Mesothelial cell of epicardium (in vitro differentiated cells): ENCODE data around the gene NRIP3. TPM values are rescaled to one million over a fixed set of nuclear protein-coding genes. Genes with fewer than 3 reads are reported as not detected.
"Not testable (repeated sequence)": the region's sequence is repeated elsewhere in the genome, so short reads cannot be mapped to it uniquely, and the experiment has no call there.

Experiments
- DNase-seq, 2 experiments: peaks; one replicate each; pipeline ENCODE4 v3.0.0; 2021; ENCODE audit warnings: low spot score in 2 of 2; ENCODE audit not compliant: unreplicated experiment in 2 of 2
- H3K27ac Mint-ChIP-seq: 2 replicates; pipeline ENCODE4 v1.8.0; 2021; ENCODE audit warnings: mixed read lengths
- H3K27me3 Mint-ChIP-seq: 2 replicates; pipeline ENCODE4 v1.8.0; 2021; ENCODE audit warnings: low read depth, mixed read lengths
- H3K36me3 Mint-ChIP-seq: 2 replicates; pipeline ENCODE4 v1.8.0; 2021; ENCODE audit warnings: mixed read lengths
- H3K4me1 Mint-ChIP-seq: 2 replicates; pipeline ENCODE4 v1.8.0; 2021; ENCODE audit warnings: mixed read lengths
- H3K4me3 Mint-ChIP-seq: 2 replicates; pipeline ENCODE4 v1.8.0; 2021; ENCODE audit warnings: mild to moderate bottlenecking, moderate library complexity, mixed read lengths
- H3K9me3 Mint-ChIP-seq: 2 replicates; pipeline ENCODE4 v1.8.0; 2021; ENCODE audit warnings: mixed read lengths
- total RNA-seq: library from RNA; stranded (reverse); gene quantifications from 3 replicates; pipeline ENCODE4 v1.2.1, GENCODE V29; 2021
- TF ChIP-seq, protein P1 (sequence below): fragments of 200-600 bp; sonication (generic); IDR thresholded peaks from one replicate; pipeline ENCODE4 v1.5.0; 2021; ENCODE audit warnings: antibody characterized with exemption; ENCODE audit not compliant: unreplicated experiment

The NRIP3 gene
- total RNA-seq, 1 donor from 2014 or later, result 1.5 TPM

DNA sequence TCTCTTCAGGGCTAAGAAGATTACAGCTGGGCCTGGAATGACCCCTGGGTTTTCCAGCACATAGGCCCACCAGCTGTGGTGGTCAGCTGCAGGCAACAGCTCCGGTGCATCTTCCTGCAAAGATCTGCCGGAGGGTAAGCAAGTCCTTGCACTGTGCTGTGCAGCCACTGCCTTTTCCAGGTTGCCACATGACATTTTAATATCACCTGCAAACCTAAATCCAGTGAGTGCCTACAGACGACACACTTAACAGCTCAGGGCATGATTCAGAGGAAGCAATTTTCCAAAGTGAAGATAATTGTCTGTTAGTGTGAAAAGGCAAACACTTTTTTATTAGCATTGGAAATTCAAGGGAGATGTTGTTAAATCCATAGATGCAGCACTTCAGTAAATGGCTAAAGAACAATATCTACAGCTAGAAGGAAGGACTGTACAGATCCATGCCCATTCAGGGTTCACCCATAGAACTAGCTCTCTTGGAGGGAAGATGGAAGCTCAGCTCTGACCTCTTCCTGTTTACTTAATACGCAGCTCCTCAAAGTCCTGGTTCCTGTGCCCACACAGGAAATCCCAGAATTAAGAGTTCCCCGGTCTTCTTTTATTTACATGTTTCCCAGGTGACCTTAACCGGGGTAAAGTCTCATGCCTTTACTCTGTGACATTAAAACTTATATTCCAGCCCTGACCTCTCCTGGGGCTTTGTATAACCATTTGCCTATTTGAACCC, 13.3 kb upstream of the NRIP3 start:
- H3K27ac Mint-ChIP-seq, result no peak overlapping the region
- no peaks in the 10 kb centered on the region for H3K4me1 Mint-ChIP-seq
- TF ChIP-seq, protein P1, sequence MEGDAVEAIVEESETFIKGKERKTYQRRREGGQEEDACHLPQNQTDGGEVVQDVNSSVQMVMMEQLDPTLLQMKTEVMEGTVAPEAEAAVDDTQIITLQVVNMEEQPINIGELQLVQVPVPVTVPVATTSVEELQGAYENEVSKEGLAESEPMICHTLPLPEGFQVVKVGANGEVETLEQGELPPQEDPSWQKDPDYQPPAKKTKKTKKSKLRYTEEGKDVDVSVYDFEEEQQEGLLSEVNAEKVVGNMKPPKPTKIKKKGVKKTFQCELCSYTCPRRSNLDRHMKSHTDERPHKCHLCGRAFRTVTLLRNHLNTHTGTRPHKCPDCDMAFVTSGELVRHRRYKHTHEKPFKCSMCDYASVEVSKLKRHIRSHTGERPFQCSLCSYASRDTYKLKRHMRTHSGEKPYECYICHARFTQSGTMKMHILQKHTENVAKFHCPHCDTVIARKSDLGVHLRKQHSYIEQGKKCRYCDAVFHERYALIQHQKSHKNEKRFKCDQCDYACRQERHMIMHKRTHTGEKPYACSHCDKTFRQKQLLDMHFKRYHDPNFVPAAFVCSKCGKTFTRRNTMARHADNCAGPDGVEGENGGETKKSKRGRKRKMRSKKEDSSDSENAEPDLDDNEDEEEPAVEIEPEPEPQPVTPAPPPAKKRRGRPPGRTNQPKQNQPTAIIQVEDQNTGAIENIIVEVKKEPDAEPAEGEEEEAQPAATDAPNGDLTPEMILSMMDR, result no peak
- H3K27me3 Mint-ChIP-seq, result peaks cover 5% of the 10 kb centered on the region
- no peak for DNase-seq
- peaks cover 8% of the 10 kb centered on the region for H3K9me3 Mint-ChIP-seq
- H3K36me3 Mint-ChIP-seq, result no peaks in the 10 kb centered on the region
- no peak overlapping the region for H3K4me3 Mint-ChIP-seq

DNA sequence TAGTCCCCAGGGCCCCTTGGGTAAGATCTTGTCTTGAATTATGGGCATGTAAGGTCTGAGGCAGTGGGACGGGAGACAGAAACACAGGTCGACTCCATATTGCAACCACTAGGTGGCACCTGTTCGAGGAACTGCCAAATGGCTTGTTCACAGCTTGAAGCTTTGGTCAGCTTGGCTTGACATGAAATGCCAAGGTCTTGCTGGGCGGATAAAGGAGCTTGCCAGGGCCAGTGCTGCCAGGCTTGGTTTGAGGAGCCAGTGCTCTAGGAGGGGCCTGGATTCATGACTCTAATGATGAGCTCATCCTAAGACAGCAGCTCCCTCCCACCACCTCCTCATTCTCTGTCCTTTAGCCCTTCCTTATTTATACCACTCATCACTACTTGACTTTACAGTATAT, 11.9 kb upstream of the NRIP3 start:
- DNase-seq, result peak in 1 of 2 experiments; percentile 51
- H3K36me3 Mint-ChIP-seq, result peaks cover under 1% of the 10 kb centered on the region
- H3K4me3 Mint-ChIP-seq, result no peak overlapping the region
- H3K4me1 Mint-ChIP-seq, result no peaks in the 10 kb centered on the region
- peaks cover 20% of the 10 kb centered on the region for H3K9me3 Mint-ChIP-seq
- peaks cover 7% of the 10 kb centered on the region for H3K27me3 Mint-ChIP-seq
- TF ChIP-seq, protein P1, result peak; percentile 88
- no peak overlapping the region for H3K27ac Mint-ChIP-seq

DNA sequence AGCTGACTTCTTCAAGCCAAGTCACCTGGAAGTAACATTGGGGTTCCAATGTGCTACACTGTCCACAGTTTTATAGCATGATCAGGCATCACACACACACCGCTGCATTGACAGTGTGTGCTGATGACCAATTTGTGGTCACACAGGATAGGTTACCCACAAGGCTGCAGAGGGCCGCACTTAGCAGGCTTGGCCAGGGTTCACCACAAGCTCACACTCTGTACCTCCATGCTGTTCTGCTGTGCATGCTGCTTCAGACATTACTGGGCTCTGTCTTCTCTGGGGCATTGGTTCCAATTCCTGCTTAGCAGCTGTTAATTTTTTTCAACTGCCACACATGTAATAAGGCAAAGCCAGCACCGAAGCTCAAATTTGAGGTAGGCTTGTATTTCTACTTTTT, 11.0 kb upstream of the NRIP3 start:
- TF ChIP-seq, protein P1, result no peak
- H3K9me3 Mint-ChIP-seq, result peaks cover 27% of the 10 kb centered on the region
- no peak overlapping the region for H3K4me3 Mint-ChIP-seq
- peaks cover 2% of the 10 kb centered on the region for H3K36me3 Mint-ChIP-seq
- no peak for DNase-seq
- H3K4me1 Mint-ChIP-seq, result no peaks in the 10 kb centered on the region
- peaks cover 14% of the 10 kb centered on the region for H3K27me3 Mint-ChIP-seq
- H3K27ac Mint-ChIP-seq, result no peak overlapping the region

DNA sequence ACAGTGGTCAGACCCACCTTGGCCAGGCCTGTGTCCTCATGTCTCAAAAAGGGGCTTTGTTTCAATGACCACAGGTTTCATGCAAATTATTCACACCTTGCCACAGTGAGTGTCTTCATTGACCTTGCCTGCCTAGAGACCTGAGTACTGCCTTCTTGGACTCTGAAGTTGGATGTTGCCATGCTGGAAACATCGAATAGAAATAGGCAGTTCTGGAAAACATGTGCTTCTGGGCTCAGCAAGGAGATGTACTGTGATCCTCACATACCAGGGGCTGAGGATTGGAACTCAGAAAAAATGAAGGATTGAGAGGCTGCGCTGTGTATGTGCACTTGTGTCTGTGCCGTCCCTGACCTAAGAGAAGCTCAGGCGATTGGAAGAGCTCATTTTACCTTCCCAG, 9.6 kb upstream of the NRIP3 start:
- Mint-ChIP-seq H3K27ac (no peak overlapping the region), H3K36me3 (peaks cover 2% of the 10 kb centered on the region), H3K4me3 (no peak overlapping the region), H3K27me3 (peaks cover 22% of the 10 kb centered on the region), H3K9me3 (peaks cover 27% of the 10 kb centered on the region), H3K4me1 (no peaks in the 10 kb centered on the region)
- TF ChIP-seq, protein P1, result no peak
- no peak for DNase-seq

DNA sequence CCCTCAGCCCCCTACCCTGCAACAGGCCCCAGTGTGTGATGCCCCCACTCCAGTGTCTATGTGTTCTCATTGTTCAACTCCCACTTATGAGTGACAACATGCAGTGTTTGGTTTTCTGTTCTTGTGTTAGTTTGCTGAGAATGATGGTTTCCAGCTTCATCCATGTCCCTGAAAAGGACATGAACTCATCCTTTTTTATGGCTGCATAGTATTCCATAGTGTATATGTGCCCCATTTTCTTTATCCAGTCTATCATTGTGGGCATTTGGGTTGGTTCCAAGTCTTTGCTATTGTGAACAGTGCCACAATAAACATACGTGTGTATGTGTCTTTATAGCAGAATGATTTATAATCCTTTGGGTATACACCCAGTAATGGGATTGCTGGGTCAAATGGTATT, 5.7 kb upstream of the NRIP3 start:
- not testable (repeated sequence) for H3K4me1 Mint-ChIP-seq, H3K27ac Mint-ChIP-seq, H3K4me3 Mint-ChIP-seq, H3K36me3 Mint-ChIP-seq, DNase-seq
- H3K9me3 Mint-ChIP-seq, result peaks cover 27% of the 10 kb centered on the region
- peaks cover 60% of the 10 kb centered on the region for H3K27me3 Mint-ChIP-seq

DNA sequence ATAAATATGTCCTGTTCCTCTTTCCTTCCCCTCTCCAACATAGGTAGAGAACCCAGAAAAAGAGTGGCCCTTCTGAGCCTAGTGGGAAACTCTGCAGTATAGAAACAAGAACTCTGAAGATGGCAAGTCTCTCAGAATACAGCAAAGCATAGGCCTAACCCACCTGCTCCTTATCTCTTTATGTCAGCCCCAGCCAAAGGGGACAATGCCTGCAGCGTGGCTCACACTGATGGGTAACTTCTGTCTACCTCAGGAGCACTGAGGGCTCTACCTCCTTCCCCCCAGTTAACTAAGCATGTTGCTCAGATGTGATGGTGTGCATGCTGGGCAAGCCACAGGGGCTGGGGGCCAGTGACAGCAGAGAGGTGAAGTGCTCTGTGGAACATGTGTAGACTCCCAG, 4.9 kb upstream of the NRIP3 start:
- H3K9me3 Mint-ChIP-seq, result peaks cover 27% of the 10 kb centered on the region
- TF ChIP-seq, protein P1, result no peak
- DNase-seq, result no peak
- H3K27ac Mint-ChIP-seq, result no peak overlapping the region
- peaks cover 2% of the 10 kb centered on the region for H3K36me3 Mint-ChIP-seq
- H3K27me3 Mint-ChIP-seq, result peaks cover 63% of the 10 kb centered on the region
- peaks cover 5% of the 10 kb centered on the region for H3K4me1 Mint-ChIP-seq
- no peak overlapping the region for H3K4me3 Mint-ChIP-seq
